OCI-LY3 (cell line): ENCODE measurements around the gene IL1RAPL1.
A peak's percentile ranks its signal among the peaks of the same experiment; 100 is the strongest.

ENCODE experiments used
- CTCF ChIP-seq: fragments of 200-600, 300-600 bp; sonication (generic); IDR thresholded peaks from 2 replicates; pipeline ENCODE4 v1.5.1; 2014; ENCODE audit warnings: antibody characterized with exemption, low read length, low read depth
- EZH2phosphoT487 ChIP-seq: fragments of 200-600 bp; shearing (Covaris generic); IDR thresholded peaks from 2 replicates; pipeline ENCODE4 v1.6.1; 2018; ENCODE audit warnings: antibody characterized with exemption, mixed run types, low read depth

DNA sequence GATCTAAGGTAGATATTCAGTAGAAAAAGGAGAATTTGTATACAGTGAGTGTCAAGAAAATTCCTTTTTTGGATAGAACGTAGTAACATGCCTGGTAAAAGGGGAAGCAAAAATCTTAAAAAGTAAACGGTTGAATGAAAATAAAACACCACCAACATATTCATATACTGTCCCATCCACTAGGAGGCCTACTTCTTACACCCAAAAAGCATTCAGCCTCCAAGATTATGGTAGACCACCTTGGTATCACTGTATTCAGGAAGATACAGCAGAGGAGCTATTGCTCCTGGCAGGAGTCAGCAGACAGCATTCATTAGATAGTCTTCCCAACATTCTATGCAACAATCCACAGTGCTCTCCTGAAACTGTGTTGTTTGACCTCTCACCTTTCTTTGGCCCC is 1353.5 kb downstream of the IL1RAPL1 start:
- TF ChIP-seq CTCF = peak; percentile 27
- no peak for TF ChIP-seq EZH2phosphoT487
